Stimulated activated CD4-positive, alpha-beta T cell treated with anti-CD3 and anti-CD28 coated beads, Interleukin-1b, Interleukin-23, amount 100 ng/mL, for 4 hours (primary cell): ENCODE results near the gene NT5C.
"Not testable (repeated sequence)": the region's sequence is repeated elsewhere in the genome, so short reads cannot be mapped to it uniquely, and the experiment has no call there.

Source experiments
- DNase-seq, 2 donors: peaks; one replicate each; pipeline ENCODE4 v3.0.0-alpha.2; 2020; ENCODE audit warnings: low read depth in 2 of 2

The NT5C gene

DNA sequence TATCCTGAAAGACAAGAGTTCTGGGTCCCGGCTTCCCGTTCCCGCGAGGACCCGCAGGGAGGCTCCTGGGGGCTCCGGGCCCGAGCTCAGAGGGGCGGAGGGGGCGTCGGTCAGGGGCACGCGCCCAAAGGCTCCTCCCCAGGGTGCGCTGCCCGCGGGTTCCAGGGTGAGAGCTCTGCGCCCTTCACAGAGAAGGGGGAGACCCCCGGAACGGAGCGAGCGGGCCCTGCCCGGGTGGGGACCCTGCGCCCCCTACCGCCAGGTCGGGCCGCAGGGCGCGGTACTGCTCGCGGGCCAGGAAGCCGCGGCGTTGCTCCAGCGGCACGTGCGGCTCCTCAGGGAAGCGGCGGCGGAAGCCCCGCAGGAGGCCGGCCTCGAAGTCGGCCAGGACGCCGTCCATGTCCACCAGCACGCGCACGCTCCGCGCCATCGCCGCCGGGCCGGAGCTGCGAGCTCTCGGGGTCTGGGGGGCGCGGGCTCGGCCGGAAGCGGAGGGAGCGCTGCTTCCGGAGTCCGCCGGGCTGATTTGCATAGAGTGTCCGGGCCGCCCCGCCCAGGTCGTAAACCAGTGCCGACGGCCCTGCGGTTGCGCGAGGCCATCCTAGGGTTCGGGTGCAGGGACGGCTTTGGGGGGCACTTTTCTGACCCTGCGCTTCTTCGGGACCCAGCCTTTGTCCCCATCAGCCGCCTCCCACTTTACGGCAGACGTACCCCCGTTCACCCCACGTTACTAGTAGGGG is at the start of gene NT5C:
NT5C (minus strand) TSS at position 465 of the 740 bp plus-strand sequence; CDS start at position 430, 35 bp downstream.
- peak; percentile 41 to 67 for DNase-seq

DNA sequence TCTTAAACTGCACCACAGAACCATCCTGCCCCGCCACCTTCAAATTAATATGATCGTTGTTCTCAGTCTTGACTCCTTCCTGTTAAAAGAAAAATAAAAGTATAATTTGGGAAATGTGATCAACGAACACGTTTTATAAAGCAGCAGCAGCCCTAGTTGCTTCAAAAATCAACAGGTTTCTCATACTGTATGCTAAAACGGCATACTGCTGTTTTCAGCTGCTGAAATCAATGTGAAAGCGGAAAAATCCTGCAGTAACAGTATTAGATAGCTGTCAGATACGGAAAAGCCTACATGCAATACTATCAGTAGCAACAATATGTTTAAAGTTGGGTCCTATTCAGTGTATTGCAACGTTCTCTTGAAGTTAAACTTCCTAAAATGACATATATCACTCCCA is 49.6 kb upstream of the NT5C start:
- DNase-seq, result no peak

DNA sequence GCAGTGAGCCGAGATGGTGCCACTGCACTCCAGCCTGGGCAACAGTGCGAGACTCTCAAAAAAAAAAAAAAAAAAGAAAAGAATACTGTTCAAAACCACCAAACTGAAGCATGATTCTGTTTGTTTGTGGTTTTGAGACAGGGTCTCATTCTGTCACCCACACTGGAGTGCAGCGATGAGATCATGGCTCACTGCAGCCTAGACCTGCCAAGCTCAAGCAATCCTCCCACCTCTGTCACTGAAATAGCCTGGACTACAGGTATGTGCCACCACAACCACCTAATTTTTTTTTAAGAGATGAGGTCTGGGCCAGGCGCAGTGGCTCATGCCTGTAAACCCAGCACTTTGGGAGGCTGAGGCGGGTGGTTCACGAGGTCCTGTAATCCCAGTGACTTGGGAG is 46.9 kb upstream of the NT5C start:
- no peak for DNase-seq

DNA sequence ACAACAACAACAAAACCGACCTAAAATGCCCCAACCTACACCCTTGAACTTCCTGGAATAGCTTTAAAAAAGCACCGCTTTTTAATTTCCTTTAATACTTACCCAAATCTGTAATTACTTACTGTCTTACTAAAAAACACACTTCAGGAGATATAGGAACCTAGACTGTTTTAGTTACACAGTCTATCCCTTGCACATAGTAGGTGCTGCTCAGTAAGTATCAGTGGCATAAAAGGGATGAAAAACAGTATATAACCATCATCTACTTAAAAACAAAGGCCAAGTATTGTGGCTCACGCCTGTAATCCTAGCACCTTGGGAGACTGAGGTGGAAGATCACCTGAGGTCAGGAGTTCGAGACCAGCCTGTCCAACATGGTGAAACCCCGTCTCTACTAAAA is 45.1 kb upstream of the NT5C start:
- no peak for DNase-seq

DNA sequence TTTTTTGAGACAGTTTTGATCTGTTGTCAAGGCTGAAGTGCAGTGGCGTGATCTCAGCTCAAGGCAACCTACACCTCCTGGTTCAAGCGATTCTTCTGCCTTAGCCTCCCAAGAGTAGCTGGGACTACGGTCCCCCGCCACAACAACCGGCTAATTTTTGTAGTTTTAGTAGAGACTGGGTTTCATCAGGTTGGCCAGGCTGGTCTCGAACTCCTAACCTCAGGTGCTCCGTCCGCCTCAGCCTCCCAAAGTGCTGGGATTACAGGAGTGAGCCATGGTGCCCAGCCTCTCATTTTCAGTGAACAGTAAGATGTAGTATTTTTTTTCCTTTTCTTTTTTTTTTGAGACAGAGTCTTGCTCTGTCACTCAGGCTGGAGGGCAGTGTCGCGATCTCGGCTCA is 43.5 kb upstream of the NT5C start:
- DNase-seq, result no peak

DNA sequence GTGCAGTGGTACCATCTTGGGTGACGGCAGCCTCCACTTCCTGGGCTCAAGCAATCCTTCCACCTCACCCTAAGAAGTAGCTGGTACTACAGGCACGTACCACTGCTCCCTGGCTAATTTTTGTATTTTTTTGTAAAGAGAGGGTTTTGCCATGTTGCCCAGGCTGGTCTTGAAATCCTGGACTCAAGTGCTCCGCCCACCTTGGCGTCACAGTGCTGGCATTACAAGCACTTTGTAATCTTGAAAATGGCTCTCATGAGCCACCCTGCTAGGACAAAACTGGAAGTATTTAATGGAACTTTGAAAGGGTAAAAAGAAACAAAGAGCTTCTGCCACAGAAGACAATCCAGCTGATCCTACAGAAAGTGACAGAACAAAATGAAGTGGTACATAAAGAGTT is 42.0 kb upstream of the NT5C start:
- no peak for DNase-seq

DNA sequence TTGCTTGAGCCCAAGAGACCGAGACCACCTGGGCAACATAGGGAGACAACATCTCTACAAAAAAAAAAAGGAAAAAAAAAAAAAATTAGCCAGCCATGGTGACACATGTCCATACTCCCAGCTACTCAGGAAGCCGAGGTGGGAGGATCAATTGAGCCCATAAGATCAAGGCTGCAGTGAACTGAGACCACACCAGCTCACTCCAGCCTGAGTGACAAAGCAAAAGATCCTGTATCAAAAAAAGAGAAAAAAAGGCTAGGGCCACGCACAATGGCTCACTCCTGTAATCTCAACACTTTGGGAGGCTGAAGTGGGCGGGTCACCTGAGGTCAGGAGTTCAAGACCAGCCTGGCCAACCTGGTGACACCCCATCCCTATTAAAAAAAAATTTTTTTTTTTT is 37.5 kb upstream of the NT5C start:
- DNase-seq, result no peak

DNA sequence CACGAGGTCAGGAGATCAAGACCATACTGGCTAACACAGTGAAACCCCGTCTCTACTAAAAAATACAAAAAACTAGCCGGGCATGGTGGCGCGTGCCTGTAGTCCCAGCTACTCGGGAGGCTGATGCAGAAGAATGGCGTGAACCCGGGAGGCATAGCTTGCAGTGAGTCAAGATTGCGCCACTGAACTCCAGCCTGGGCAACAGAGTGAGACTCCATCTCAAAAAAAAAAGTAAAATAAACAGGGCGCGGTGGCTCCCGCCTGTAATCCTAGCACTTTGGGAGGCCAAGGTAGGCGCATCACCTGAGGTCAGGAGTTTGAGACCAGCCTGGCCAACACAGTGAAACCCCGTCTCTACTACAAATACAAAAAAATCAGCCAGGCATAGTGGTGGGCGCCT is 33.1 kb upstream of the NT5C start:
- DNase-seq, result not testable (repeated sequence)

DNA sequence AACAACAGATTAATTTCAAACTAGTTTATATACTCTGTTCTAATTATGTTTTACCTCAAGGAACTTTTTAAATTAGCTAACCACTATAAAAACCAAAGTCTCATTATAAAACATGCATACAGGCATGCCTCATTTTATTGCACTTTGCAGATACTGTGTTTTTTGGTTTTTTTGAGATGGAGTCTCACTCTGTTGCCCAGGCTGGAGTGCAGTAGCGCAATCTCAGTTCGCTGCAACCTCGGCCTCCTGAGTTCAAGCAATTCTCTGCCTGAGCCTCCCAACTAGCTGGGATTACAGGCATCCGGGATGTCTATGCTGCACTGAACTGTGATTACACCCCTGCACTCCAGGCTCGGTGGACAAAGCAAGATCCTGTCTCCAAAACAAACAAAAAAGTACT is 31.5 kb upstream of the NT5C start:
- DNase-seq, result no peak

DNA sequence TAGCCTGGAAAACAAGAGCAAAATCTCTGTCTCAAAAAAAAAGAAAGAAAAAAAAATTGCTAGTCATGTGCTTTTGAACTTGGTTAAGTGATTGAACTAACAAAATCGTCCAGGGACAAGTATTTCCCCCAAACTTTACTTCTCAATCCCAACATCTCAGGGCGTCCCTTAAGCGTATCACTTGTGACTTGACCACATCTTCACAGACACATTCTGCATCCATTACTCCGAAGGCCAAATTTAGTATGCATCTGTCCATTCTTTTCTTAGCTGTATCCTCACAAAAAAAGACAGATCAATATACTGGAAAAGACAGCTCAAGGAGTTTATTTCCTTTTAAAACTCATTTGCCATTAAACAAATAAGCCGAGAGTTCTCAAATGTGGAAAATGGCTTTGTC is 28.7 kb upstream of the NT5C start:
- DNase-seq, result no peak

DNA sequence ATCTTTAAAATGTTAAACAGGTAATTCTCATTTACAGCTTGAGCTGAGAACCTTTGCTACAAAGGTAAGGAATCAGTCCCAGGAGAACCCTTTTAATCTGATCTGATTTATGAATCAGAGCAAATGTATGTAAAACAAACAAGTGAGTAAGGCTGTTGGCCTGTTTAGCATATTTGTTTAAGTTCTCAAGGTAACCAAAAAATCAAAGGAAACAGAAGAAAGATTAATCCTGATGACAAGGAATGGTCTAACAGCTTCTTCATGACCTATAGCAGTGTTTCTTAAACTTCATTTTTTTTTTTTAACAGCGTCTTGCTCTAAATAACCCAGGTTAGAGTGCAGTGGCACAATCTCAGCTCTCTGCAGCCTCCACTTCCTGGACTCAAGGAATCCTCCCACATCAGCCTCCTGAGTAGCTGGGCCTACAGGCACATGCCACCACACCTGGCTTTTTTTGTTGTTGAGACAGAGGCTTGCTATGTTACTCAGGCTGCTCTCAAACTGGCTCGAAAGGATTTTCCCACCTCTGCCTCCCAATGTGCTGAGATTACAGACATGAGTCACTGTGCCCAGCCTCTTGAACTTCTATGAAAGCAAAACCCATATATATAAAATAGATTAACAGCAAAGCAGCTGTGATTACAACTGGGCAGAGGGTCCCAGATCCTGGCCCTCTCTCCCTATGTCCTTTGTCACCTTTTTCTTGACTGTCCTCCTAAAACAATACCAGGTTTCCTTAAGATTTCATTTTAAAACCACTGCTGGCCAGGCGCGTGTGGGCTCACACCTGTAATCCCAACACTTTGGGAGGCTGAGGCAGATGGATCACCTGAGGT is 27.9 kb upstream of the NT5C start:
- DNase-seq, result no peak

DNA sequence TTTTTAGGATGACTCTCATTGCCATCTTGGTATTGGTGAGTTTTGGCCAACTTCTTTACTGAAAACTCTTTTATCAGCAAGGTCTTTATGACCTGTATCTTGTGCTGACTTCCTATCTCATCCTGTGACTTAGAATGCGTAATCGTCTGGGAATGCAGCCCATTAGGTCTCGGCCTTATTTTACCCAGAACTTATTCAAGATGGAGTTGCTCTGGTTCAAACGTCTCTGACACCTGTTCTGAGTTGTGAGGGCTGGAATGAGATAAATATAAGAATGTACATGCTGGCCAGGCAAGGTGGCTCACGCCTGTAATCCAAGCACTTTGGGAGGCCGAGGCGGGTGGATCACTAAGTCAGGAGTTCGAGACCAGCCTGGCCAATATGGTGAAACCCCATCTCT is 26.9 kb upstream of the NT5C start:
- not testable (repeated sequence) for DNase-seq

DNA sequence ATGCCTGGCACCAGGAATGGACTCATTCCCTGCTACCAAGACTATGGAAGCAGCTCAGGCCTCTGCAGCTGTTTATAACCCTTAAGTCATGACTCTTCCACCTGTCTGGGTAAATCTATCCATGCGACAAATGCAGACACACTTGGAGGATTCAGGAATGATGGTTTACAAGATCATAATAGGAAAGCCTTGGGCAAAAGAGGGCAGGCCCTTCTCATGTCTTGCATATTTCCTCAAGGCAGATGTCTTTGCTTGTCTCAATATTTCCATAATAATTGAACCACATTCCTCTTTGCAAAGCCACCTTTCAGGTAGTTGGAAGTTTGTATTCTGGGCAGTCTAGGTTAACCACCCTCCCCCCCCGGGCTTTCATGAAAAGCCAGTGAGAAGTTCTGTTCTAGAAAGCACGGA is 23.7 kb upstream of the NT5C start:
- no peak for DNase-seq

DNA sequence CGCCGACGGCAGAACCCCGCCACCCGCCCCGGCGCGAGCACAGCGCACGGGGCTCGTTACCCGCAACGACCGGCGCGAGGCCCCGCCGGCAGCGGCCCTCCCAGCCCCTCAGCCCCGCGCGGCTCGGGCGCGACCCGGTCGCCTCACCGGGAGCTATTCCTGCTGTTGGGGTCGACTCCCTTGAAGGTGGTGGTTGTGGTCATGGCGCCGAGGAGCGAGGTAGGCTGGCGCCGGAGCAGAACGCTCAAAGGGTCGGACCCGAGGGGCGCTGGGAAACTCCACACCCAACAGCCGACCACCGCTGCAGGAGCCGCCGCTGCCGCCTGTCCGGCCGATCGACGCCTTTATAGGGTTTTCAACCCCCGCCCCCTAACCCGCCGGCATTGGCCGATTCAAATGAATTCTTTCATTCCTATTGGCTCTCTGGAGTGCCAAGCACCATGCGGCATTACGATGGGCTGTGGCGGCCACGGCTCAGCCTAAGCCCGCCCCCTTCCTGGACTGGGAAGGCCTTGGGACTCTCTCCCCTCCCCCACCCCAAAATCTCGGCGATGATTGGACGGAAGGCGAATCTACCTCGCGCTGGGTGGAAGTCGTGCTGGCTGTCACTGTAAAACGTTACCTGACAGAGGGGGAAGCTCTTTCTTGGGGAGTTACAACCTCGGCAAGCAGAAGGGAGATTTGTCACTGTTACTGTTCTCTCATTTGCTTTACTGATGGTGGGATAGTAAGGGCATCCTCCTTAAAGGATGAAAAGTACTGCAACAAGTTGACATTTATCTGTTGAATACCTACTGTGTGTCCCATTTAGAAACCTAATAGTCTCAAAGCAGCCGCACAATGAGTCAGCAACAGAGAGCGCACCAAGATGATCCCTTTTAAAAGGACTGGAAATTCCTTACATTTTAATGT is 22.9 kb upstream of the NT5C start, which contains the start of gene JPT1:
JPT1 (minus strand) TSS at position 318 of the 912 bp plus-strand sequence; CDS start at position 203, 115 bp downstream.
- peak; percentile 95 to 97 for DNase-seq

DNA sequence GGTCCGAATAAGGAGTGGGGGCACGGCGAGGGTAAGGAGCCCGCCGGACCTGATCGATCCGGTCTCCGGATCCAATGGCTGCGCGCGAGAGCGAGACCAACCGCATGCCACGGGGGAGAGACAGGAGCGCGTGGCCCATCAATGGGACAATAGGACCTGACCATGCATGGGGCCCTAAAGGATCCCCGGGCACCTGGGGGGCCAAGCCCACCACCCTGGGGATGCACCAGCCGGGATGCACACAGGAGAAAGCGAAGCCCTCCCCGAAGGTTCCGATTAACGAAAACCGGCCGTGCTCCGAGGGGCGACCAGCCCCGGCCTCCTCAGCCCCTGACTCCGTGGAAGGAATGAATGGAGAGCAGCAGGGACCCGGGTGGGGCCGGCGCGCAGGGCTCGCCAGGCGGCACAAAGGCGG is 22.2 kb upstream of the NT5C start:
- DNase-seq, result no peak

DNA sequence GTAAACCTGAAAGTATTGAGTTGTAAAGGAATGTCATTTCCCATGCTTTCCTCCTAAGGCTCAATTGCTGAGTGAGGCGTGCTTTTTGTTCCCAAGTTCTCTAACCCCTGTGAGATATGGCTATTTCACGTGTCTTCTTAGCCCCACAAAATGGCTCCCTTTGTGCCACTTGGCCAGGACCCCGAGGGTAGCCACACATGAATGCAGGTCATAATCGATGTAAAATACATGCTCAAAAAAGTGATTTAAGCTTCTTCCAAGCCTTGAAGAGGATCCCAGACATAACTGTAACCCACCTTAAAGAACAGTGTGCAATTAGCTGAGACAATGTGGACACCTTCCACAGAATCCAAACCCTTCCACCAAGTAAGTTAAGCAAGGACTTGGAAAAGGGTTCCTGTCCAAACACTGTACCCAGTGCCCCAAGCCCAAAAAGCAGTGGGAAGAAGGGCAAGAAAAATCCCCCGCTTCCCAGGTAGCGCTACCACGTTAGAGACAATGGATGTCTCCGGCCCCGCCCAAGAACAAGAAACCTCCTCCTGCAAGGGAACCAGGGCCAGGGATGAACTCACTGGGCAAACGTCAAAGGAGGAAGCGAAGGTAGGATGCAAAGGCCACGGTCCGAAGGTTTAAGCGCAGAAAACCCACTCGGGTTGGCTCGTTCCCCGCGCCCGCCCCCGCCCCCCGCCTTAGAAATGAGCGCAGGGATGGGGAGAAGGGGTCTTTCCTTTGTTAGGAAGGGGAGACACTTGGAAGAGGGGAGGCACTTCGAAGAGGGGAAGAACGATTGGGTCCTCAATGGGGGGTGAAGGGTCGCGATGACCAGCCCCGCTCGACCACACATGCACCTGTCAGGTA is 21.6 kb upstream of the NT5C start:
- DNase-seq, result no peak

DNA sequence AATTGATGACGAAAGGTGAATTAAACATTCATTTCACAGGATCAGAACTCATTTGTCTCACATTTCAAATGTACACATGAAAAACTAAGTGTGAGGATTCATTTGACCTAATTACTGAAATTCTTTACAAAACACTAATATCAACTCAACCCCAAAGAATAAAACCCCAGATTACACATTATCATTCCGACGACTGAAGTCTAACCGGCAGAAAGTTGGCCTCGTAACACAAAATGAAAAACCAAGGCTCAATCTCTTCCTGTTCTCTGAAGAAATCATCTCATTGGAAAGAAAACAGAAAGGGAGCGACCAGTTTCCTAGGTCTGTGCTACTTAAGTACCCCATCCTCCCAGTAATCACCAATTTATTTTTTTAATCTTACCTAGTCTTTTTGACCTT is 21.0 kb upstream of the NT5C start:
- no peak for DNase-seq

DNA sequence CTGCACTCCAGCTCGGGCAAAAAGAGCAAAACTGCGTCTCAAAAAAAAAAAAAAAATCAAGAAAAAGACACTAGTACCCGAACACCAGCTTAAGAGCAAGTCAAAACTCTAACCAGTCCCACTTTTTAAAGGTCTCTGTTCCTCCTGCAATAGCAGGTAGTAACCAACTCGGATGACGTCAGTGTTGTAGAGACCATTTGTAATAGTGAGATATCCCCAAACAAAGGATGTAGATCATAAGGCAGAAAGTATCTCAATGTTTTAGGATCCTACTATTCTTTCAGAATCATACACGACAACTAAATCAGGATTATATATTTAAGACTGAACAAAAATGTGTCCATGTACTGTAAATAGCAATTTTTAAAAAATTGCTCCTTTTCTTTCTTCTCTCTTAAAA is 20.4 kb upstream of the NT5C start:
- no peak for DNase-seq

DNA sequence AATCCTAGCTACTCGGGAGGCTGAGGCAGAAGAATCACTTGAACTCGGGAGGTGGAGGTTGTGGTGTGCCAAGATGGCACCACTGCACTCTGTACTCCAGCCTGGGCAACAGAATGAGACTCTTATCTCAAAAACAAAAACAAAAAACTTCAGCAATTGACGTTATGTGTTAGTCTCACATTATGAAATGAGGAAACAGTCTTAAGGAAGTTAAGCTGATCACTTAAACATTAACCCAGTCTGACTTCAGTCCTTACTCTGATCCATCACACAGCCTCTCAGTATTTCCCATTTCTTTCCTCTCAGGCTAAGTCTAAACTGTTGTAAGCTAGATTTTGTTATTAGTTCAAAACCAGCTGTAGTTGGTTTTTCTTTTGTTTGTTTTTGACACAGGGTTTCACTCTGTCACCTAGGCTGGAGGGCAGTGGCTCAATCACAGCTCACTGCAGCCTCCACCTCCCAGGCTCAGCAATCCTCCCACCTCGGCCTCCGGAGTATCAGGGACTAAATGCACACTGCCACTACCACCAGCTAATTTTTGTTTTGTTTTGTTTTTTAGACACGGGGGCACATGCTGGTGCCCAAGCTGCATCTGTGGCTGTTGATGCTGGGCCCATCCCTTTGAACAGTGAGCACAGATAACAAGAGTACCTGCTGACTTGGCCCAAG is 16.5 kb upstream of the NT5C start:
- no peak for DNase-seq

DNA sequence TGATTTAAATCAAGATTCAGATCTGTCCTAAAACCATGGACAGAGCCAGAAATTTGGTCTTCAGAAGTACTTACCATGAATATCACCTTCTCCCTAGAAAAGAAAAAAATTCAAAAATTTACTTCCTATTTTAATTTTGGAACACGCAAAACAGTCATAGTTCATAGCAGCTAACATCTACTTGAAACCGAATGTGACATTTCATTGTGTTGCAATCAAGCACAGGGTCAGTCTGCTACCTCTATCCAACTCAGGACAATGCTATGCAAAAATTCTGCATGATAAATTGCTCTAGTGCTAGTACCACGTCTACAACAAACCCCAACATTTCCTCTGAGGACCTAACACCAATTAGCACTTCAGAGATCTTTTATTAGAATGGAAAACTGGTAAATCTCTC is 15.1 kb upstream of the NT5C start:
- DNase-seq, result no peak
